ENCODE results near the gene KRT33B.

Gene KRT33B

GRCh38 chr17:41345992-41346391, 23.6 kb downstream of the KRT33B start:
- H3K27ac ChIP-seq (replicated peaks), result no peak overlapping the region
- no peak for DNase-seq (ENCODE audit: low read depth in 1 of 2, low spot score in 1 of 2)
- no peak overlapping the region for H3K4me3 ChIP-seq (replicated peaks; ENCODE audit: insufficient read depth, low read length)
- TF ChIP-seq GABPA (IDR thresholded peaks at IDR 0.05; ENCODE audit: low read depth) (no peak), REST (IDR thresholded peaks at IDR 0.05; ENCODE audit: insufficient replicate concordance, low read depth) (no peak), SPI1 (IDR thresholded peaks at IDR 0.05; ENCODE audit: borderline replicate concordance, low read depth) (no peak), CTCF (IDR thresholded peaks at IDR 0.05; ENCODE audit: insufficient read depth, low read length) (no peak), POLR2AphosphoS5 (IDR thresholded peaks at IDR 0.05; ENCODE audit: low read depth) (no peak)
- H3K27me3 ChIP-seq (ENCODE audit: insufficient read depth, poor library complexity, severe bottlenecking), result no peaks in the 10 kb centered on the region

GRCh38 chr17:41343029-41343428, 26.6 kb downstream of the KRT33B start:
- H3K27ac ChIP-seq (replicated peaks), result no peak overlapping the region
- no peak overlapping the region for H3K4me3 ChIP-seq (replicated peaks; ENCODE audit: insufficient read depth, low read length)
- peaks cover 4% of the 10 kb centered on the region for H3K27me3 ChIP-seq (ENCODE audit: insufficient read depth, poor library complexity, severe bottlenecking)
- DNase-seq (ENCODE audit: low read depth in 1 of 2, low spot score in 1 of 2), result no peak
- no peak for TF ChIP-seq REST (IDR thresholded peaks at IDR 0.05; ENCODE audit: insufficient replicate concordance, low read depth)
- no peak for TF ChIP-seq CTCF (IDR thresholded peaks at IDR 0.05; ENCODE audit: insufficient read depth, low read length)
- TF ChIP-seq POLR2AphosphoS5 (IDR thresholded peaks at IDR 0.05; ENCODE audit: low read depth), result no peak
- TF ChIP-seq GABPA (IDR thresholded peaks at IDR 0.05; ENCODE audit: low read depth), result no peak
- TF ChIP-seq SPI1 (IDR thresholded peaks at IDR 0.05; ENCODE audit: borderline replicate concordance, low read depth), result no peak

GRCh38 chr17:41340934-41341861, 28.4 kb downstream of the KRT33B start:
- TF ChIP-seq POLR2AphosphoS5 (IDR thresholded peaks at IDR 0.05; ENCODE audit: low read depth) (no peak), SPI1 (IDR thresholded peaks at IDR 0.05; ENCODE audit: borderline replicate concordance, low read depth) (no peak), GABPA (IDR thresholded peaks at IDR 0.05; ENCODE audit: low read depth) (no peak), REST (IDR thresholded peaks at IDR 0.05; ENCODE audit: insufficient replicate concordance, low read depth) (no peak), CTCF (IDR thresholded peaks at IDR 0.05; ENCODE audit: insufficient read depth, low read length) (no peak)

More at GRCh38 chr17:41340934-41341861, 28.4 kb downstream of the KRT33B start:
- Histone ChIP-seq H3K4me3 (replicated peaks; ENCODE audit: insufficient read depth, low read length) (no peak overlapping the region), H3K27ac (replicated peaks) (no peak overlapping the region), H3K27me3 (ENCODE audit: insufficient read depth, poor library complexity, severe bottlenecking) (peaks cover 4% of the 10 kb centered on the region)
- DNase-seq (ENCODE audit: low read depth in 1 of 2, low spot score in 1 of 2), result no peak
